Stimulated activated CD4-positive, alpha-beta T cell treated with anti-CD3 and anti-CD28 coated beads, Interleukin-4, amount 100 ng/mL, for 48 hours (primary cell): ENCODE data around the gene HOXD4.

ENCODE experiments used
- DNase-seq, 2 donors: peaks; one replicate each; pipeline ENCODE4 v3.0.0-alpha.2; 2020; ENCODE audit warnings: low read depth in 2 of 2

Gene HOXD4

GRCh38 chr2:176126929-176127773 lies 24.2 kb upstream of the HOXD4 start:
- peak; percentile 43 to 64 for DNase-seq

- DNase-seq: no peak
These were observed 23.6 kb upstream of the HOXD4 start for GRCh38 chr2:176127774-176128072.

- DNase-seq: no peak
These were observed 23.0 kb upstream of the HOXD4 start for GRCh38 chr2:176128172-176128981.

- no peak for DNase-seq
These were observed 22.2 kb upstream of the HOXD4 start, which contains the start of gene HOXD8 for GRCh38 chr2:176128982-176129796. HOXD8 (plus strand) TSS chr2:176129705; CDS start chr2:176130367, 662 bp downstream.

GRCh38 chr2:176129813-176130146 lies 21.6 kb upstream of the HOXD4 start:
- no peak for DNase-seq

- DNase-seq: no peak
These were observed 21.0 kb upstream of the HOXD4 start for GRCh38 chr2:176130147-176130956.

GRCh38 chr2:176130957-176131847 lies 20.1 kb upstream of the HOXD4 start:
- DNase-seq: no peak

- DNase-seq: no peak
These were observed 19.5 kb upstream of the HOXD4 start for GRCh38 chr2:176131848-176132158.

GRCh38 chr2:176132205-176133171 lies 18.9 kb upstream of the HOXD4 start:
- no peak for DNase-seq

- no peak for DNase-seq
These were observed 18.0 kb upstream of the HOXD4 start for GRCh38 chr2:176133389-176133788.

GRCh38 chr2:176134035-176134434 lies 17.3 kb upstream of the HOXD4 start:
- no peak for DNase-seq

- no peak for DNase-seq
These were observed 16.3 kb upstream of the HOXD4 start for GRCh38 chr2:176135035-176135440.

- DNase-seq: no peak
These were observed 14.7 kb upstream of the HOXD4 start for GRCh38 chr2:176136374-176137251.

GRCh38 chr2:176137252-176137580 lies 14.1 kb upstream of the HOXD4 start:
- no peak for DNase-seq

- no peak for DNase-seq
These were observed 13.4 kb upstream of the HOXD4 start for GRCh38 chr2:176137906-176138305.

GRCh38 chr2:176138526-176138922 lies 12.8 kb upstream of the HOXD4 start:
- DNase-seq: no peak

- no peak for DNase-seq
These were observed 12.3 kb upstream of the HOXD4 start for GRCh38 chr2:176138923-176139660.
